ENCODE results near the gene NEDD9. TPM values are rescaled to one million over a fixed set of nuclear protein-coding genes. Genes with fewer than 3 reads are reported as not detected.

NEDD9 gene
- total RNA-seq, 1 experiment from 2014 or later, result 0.17 TPM

GRCh38 chr6:11229655-11230046 lies 2.8 kb downstream of the NEDD9 start:
- Histone ChIP-seq H4K20me1 (ENCODE audit: insufficient read depth) (no peaks in the 10 kb centered on the region), H3K79me2 (ENCODE audit: insufficient read depth, low read length) (no peaks in the 10 kb centered on the region), H3K4me3 (replicated peaks in 1 of 2; ENCODE audit: low read depth in 1 of 2, low read length in 2 of 2) (no peak overlapping the region), H2AFZ (ENCODE audit: low read depth, low read length, poor library complexity, severe bottlenecking) (no peak overlapping the region), H3K36me3 (ENCODE audit: control insufficient read depth in 1 of 2, insufficient read depth in 2 of 2, low read length in 2 of 2) (no peaks in the 10 kb centered on the region), H3K27ac (ENCODE audit: low read depth, low read length) (no peak overlapping the region), H3K9me2 (ENCODE audit: insufficient read depth) (no peaks in the 10 kb centered on the region), H3K4me2 (ENCODE audit: low read length) (no peak overlapping the region), H3K9me3 (ENCODE audit: control insufficient read depth in 1 of 2, insufficient read depth in 1 of 2, low read depth in 1 of 2, low read length in 2 of 2) (no peaks in the 10 kb centered on the region), H3K27me3 (ENCODE audit: insufficient read depth, low read length) (0 out of 2 replicates have a peak, but pooled peaks cover 9% of the 10 kb centered on the region), H3K4me1 (ENCODE audit: control insufficient read depth in 1 of 2, insufficient read depth in 2 of 2, low read length in 2 of 2) (peaks cover 0 to 7% of the 10 kb centered on the region in 2 experiments; a peak in 3 of 4 replicates), H3K9ac (ENCODE audit: low read length) (no peak overlapping the region)
- no TSS peak for BruUV-seq (replicated peaks)
- intact Hi-C loops (cut with micrococcal nuclease), result loop anchor here (5.0 kb wide), 1 partner anchor 268 kb away; no protein-coding TSS in a partner anchor
- ATAC-seq (no peak), DNase-seq (ENCODE audit: low read depth, low spot score) (no peak)
- TF ChIP-seq RAD21 (IDR thresholded peaks at IDR 0.05; ENCODE audit: low read depth) (no peak), EGR1 (IDR thresholded peaks at IDR 0.05; ENCODE audit: low read depth) (no peak)
- ChIA-PET POLR2A (no interaction called here), CTCF (no interaction called here), RAD21 (ENCODE audit: low non-redundant PET in 1 of 2, low total read pairs in 2 of 2, uncharacterized antibody in 2 of 2, unreplicated experiment in 2 of 2) (no interaction called here)

- Histone ChIP-seq H4K20me1 (ENCODE audit: insufficient read depth) (no peaks in the 10 kb centered on the region), H2AFZ (ENCODE audit: low read depth, low read length, poor library complexity, severe bottlenecking) (no peak overlapping the region), H3K9me3 (ENCODE audit: control insufficient read depth in 1 of 2, insufficient read depth in 1 of 2, low read depth in 1 of 2, low read length in 2 of 2) (no peaks in the 10 kb centered on the region), H3K79me2 (ENCODE audit: insufficient read depth, low read length) (no peaks in the 10 kb centered on the region), H3K27ac (ENCODE audit: low read depth, low read length) (no peak overlapping the region), H3K9me2 (ENCODE audit: insufficient read depth) (no peaks in the 10 kb centered on the region), H3K27me3 (ENCODE audit: insufficient read depth, low read length) (0 out of 2 replicates have a peak, but pooled peaks cover 9% of the 10 kb centered on the region), H3K4me2 (ENCODE audit: low read length) (no peak overlapping the region), H3K4me1 (ENCODE audit: control insufficient read depth in 1 of 2, insufficient read depth in 2 of 2, low read length in 2 of 2) (peaks cover 0 to 7% of the 10 kb centered on the region in 2 experiments; a peak in 3 of 4 replicates), H3K36me3 (ENCODE audit: control insufficient read depth in 1 of 2, insufficient read depth in 2 of 2, low read length in 2 of 2) (no peaks in the 10 kb centered on the region), H3K9ac (ENCODE audit: low read length) (no peak overlapping the region), H3K4me3 (replicated peaks in 1 of 2; ENCODE audit: low read depth in 1 of 2, low read length in 2 of 2) (no peak overlapping the region)
- POLR2A ChIA-PET, result no interaction called here
- no peak for ATAC-seq
- RAD21 ChIA-PET (ENCODE audit: low non-redundant PET in 1 of 2, low total read pairs in 2 of 2, uncharacterized antibody in 2 of 2, unreplicated experiment in 2 of 2), result no interaction called here
- DNase-seq (ENCODE audit: low read depth, low spot score), result no peak
- intact Hi-C loops (cut with micrococcal nuclease), result no loop called here
- no TSS peak for BruUV-seq (replicated peaks)
- CTCF ChIA-PET, result interaction anchor here (0.6 kb wide), 1 partner anchor 177 kb away, joined by 3 read pairs; no protein-coding TSS in a partner anchor
- TF ChIP-seq POLR2A (IDR thresholded peaks at IDR 0.05; ENCODE audit: borderline replicate concordance, extremely low read depth, insufficient read depth, insufficient read length) (no peak), EZH2phosphoT487 (IDR thresholded peaks at IDR 0.05; ENCODE audit: borderline replicate concordance) (no peak), EZH2 (IDR thresholded peaks at IDR 0.05) (no peak), TCF7L2 (IDR thresholded peaks at IDR 0.05; ENCODE audit: borderline replicate concordance, extremely low read depth, insufficient read depth, insufficient read length) (no peak), SP1 (IDR thresholded peaks at IDR 0.05; ENCODE audit: low read depth) (no peak), ZNF274 (IDR thresholded peaks at IDR 0.05; ENCODE audit: low read depth, low read length) (no peak), JUND (IDR thresholded peaks at IDR 0.05) (no peak), ZFX (IDR thresholded peaks at IDR 0.05) (no peak), REST (IDR thresholded peaks at IDR 0.05; ENCODE audit: low read depth) (no peak), SIN3A (IDR thresholded peaks at IDR 0.05; ENCODE audit: low read depth) (no peak), YY1 (IDR thresholded peaks at IDR 0.05; ENCODE audit: extremely low read depth, insufficient replicate concordance, low read depth, low read length) (no peak), FOSL1 (IDR thresholded peaks at IDR 0.05; ENCODE audit: low read depth) (no peak)
- TF ChIP-seq, protein P1, sequence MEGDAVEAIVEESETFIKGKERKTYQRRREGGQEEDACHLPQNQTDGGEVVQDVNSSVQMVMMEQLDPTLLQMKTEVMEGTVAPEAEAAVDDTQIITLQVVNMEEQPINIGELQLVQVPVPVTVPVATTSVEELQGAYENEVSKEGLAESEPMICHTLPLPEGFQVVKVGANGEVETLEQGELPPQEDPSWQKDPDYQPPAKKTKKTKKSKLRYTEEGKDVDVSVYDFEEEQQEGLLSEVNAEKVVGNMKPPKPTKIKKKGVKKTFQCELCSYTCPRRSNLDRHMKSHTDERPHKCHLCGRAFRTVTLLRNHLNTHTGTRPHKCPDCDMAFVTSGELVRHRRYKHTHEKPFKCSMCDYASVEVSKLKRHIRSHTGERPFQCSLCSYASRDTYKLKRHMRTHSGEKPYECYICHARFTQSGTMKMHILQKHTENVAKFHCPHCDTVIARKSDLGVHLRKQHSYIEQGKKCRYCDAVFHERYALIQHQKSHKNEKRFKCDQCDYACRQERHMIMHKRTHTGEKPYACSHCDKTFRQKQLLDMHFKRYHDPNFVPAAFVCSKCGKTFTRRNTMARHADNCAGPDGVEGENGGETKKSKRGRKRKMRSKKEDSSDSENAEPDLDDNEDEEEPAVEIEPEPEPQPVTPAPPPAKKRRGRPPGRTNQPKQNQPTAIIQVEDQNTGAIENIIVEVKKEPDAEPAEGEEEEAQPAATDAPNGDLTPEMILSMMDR (IDR thresholded peaks at IDR 0.05 in 2 of 3, conservative IDR thresholded peaks at IDR 0.05 in 1 of 3; ENCODE audit: borderline replicate concordance in 1 of 3, insufficient read depth in 1 of 3, low read depth in 2 of 3, low read length in 2 of 3), result no peak
Measured at GRCh38 chr6:11228935-11229654, 3.4 kb downstream of the NEDD9 start.

All from HCT116 (cell line).